ENCODE measurements around the gene RUSC1.
"Not testable (repeated sequence)": the region's sequence is repeated elsewhere in the genome, so short reads cannot be mapped to it uniquely, and the experiment has no call there.

The RUSC1 gene

DNA sequence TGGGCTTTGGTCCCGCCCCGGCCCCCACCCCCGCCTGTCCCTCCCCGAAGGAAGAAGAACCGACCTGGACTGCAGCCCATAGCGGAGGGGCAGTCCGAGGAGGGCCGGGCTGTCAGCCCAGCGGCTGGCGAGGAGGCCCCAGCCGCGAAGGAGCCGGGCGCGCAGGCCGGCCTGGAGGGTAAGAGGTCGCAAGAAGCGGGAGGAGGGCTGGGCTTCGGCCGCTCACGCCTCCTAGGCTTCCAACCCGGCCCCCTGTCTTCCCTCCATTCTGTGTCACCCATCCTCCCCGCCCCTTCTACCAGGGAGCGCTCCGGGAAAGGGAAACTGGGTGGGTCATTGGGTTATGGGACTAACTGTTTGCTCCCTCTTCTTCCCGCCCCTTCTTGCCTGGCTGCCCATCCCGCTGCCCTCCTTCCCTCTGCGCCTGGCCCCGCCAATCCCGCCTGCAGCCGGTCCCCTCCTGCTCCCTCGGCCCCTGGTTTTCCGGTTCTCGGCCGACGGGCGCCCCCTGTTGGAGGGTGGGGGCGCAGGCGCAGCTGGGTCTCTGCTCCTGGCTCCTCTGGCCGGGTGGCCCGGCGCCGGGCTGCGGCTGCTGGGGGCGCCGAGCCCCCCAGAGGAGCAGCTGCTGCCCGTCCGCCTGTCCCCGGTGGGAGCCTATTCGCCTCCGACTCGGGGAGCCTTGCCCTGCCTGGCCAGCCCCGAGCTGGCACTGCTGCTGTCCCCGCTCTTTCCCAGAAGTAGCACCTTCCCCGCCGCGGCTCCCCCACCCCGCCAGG lies 2.4 kb downstream of the RUSC1 start:
- DNase-seq (ENCODE audit: low read depth): peak; percentile 55

DNA sequence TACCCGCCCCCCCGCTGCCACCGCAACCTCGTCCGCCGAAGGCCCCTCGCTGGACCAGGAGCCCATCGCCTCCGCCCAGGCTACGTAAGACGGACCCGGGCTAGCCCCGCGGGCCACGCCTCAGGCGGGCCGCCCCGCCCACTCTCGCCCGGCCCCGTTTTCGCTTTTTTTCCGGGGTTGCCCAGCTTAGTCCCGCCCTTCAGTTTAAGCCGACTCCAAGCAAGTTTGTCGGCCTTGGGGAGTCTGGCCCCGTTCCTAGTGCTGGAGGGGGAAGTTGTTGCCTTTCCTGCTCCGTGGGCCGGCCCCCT lies 3.0 kb downstream of the RUSC1 start:
- DNase-seq (ENCODE audit: low read depth): peak; percentile 55

DNA sequence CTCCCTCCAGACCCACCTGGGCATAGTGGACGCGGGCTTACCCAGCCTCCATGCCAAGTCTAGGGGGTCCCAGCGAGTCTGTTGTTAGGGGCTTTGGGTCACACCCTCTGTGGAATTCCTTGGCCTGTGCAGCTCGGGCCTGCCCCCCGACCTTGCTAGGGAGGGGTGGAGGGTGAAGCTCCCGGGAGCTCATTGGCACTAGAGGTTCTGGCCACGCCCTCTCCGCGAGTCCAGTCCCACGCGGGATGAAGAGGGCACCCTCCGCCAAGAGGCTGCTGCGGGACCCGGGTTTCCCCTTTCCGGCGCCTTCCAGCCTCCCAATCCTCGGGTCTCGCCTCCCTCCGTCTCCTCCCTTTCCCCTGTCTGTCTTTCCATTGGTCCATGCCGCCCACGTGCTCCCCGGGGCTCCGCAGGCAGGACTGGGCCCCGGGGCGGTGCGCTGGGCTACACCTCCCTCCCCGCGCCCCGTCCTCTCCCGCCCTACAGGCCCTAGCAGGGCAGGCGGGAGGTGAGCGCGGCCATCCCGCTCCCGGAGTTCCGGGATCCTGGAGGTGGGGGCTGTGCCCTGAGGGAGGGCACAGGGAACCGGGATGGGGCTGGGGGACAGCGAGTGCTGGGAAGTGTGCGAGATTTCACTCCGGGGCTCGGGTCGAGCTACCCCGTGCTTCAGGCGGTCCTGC lies 3.5 kb downstream of the RUSC1 start:
- peak; percentile 79 for DNase-seq (ENCODE audit: low read depth)

DNA sequence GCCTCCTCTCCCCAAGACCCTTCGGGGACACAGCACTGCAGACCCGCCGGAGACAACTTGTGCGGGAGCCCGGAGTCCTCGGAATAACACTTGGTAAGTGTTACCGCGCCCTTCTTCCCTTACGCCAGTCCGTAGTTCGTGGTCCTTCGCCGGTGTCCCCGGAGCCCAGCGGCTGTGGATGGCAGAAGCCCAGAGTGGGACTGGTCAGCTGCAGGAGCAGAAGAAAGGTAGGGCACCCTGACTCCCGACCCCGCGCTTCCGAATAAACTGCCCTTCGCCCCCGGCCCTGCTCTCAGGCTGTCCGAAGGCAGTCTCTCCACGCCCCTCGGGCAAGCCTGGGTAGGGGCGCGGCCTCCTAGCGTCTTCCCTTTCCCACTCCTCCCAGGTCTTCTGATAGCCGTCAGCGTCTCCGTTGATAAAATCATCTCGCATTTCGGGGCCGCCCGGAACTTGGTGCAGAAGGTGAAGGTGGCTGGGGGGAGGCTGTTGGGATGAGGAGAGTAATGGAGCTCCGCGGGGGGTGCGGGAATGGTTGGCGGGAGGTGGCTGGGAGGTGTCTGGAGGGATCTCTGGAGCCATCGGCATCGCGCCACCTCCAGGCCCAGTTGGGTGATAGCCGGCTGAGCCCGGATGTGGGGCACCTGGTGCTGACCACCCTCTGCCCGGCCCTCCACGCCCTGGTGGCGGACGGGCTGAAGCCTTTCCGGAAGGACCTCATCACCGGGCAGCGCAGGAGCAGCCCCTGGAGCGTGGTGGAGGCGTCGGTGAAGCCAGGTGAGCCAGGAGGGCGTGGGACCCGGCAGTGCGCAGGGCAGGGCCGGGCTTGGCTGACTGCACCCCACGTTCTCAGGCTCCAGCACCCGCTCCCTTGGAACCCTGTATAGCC lies 4.3 kb downstream of the RUSC1 start:
- no peak for DNase-seq (ENCODE audit: low read depth)

DNA sequence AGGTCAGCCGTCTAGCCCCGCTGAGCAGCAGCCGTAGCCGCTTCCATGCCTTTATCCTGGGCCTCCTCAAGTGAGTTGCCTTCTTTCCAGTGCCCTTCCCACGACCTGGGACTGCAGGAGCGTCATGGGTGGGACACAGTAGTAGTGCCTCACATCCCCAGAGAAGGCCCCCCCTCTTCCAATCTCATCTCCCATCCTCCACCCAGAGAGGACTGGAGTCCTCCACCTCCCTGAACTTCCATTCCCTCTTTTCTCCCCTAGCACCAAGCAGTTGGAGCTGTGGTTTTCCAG lies 4.9 kb downstream of the RUSC1 start:
- no peak for DNase-seq (ENCODE audit: low read depth)

DNA sequence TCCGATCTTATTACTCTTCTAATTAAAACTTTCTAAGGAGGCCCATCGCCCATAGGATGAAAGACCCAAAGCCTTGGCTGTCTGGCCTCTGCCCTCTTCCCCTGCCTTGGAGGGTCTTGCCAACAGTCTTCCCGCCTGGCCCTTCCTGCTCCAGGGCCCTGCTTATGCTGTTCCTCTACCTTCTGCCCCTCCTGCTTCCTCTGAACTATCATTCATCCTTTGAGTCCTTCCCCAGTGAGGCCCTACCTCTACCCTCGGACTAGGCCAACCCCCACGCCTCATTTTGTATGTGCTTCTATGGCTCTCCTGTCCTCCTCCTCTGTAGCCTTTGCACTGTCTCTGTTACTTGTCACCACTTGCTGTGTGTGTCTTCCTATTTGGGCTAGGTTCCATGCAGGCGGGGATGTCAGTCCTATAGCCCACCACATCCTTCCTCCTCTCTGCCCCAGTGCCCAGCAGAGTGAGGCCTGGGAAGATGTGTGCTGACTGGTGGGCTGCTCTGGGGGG lies 5.4 kb downstream of the RUSC1 start:
- no peak for DNase-seq (ENCODE audit: low read depth)

DNA sequence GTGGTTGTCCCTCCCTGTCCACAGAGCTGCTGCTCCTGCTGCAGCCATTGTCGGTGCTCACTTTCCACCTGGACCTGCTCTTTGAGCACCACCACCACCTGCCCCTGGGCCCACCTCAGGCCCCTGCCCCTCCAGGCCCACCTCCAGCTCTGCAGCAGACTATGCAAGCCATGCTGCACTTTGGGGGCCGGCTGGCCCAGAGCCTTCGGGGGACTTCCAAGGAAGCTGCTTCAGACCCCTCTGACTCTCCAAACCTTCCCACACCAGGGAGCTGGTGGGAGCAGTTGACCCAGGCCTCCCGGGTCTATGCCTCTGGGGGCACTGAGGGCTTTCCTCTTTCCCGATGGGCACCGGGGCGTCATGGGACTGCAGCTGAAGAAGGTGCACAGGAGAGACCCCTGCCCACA lies 5.9 kb downstream of the RUSC1 start:
- no peak for DNase-seq (ENCODE audit: low read depth)

DNA sequence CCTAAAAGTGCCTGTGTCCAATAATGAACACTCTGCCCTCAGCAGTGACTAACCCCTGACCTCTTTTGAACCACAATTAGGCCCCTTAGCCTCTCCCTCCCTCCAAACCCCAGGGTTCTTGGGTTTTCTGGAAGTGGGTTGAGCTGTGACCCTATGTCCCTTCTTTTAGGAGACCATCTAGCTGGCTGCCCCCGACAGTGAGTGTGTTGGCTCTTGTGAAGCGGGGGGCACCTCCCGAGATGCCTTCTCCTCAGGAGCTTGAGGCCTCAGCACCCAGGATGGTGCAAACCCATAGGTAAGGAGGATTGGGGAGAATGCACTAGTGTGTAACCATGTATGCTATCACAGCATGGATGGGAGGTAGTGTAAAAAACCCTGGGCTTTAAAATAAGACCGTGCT lies 7.3 kb downstream of the RUSC1 start:
- no peak for DNase-seq (ENCODE audit: low read depth)

DNA sequence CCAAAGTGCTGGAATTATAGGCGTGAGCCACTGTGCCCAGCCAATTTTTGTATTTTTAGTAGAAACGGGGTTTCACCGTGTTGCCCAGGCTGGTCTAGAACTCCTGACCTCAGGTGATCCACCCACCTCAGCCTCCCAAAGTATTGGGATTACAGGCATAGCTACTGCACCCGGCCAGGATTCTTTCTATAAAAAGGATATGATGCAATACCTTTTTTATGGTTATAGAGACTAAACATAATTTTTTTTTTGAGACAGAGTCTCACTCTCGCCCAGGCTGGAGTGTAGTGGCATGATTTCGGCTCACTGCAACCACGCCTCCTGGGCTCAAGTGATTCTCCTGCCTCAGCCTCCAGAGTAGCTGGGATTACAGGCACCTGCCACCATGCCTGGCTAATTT lies 8.2 kb downstream of the RUSC1 start:
- DNase-seq (ENCODE audit: low read depth): not testable (repeated sequence)

DNA sequence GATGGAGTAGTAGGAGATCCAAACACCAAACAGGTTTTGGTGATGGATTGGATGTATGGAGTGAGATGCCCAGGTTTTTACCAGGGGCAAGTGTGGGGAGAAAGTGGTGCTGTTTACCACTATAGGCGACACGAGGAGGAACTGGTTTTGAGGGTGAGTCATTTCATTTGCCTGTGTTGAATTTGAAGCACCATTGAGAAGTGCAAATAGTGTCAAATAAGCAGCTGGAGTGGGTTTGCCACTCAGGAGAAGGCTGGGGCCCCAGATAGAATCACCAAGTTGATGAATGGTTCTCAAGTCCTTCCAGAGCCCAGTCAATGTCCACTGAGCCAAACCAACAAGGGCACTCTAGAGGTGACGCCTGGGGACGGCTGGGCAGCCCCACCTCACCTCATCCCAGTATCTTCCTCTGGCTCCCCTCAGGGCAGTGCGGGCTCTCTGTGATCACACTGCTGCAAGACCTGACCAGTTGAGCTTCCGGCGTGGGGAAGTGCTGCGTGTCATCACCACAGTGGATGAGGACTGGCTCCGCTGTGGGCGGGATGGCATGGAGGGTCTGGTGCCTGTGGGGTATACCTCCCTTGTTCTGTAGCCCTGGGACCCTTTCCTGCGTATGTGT lies 9.4 kb downstream of the RUSC1 start:
- DNase-seq (ENCODE audit: low read depth): no peak

DNA sequence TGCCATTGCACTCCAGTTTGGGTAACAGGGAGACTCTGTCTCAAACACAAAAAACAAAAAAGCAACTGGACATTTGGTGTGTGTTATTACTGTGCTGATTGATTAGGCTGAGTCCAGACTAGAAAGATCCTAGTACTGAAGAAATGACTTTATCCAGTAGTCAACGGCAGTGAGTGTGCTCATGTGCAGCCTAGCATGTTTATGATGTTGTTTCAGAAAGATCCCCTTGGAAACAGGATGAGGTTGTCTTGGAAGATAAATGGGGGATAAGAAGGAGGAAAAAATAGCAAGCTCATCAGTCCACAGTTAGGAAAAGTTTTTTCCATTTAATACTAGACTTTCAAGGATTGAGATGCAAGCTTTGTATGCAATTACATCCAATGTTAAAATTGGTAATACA lies 14.3 kb downstream of the RUSC1 start:
- DNase-seq (ENCODE audit: low read depth): no peak

DNA sequence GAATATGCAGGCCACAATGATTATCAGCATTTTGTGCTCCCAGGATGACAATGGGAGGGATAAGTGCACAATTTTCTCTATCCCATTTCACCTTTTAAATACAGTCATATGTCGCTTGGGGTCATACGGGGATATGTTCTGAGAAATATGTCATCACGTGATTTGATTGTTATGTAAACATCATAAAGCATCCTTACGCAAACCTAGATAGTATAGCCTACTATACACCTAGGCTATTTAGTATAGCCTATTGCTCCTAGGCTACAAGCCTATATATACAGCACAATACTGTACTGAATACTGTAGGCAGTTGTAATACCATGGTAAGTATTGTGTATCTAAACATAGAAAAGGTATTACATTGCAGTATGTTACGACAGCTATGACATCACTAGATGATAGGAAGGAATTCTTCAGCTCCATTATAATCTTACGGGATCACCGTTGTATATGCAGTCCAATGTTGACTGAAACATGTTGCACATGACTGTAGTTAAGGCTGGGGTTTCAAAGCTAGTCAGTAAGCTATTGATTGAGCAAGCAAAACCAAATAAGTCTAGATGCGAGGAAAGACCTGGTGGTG lies 18.9 kb downstream of the RUSC1 start:
- DNase-seq (ENCODE audit: low read depth): no peak

DNA sequence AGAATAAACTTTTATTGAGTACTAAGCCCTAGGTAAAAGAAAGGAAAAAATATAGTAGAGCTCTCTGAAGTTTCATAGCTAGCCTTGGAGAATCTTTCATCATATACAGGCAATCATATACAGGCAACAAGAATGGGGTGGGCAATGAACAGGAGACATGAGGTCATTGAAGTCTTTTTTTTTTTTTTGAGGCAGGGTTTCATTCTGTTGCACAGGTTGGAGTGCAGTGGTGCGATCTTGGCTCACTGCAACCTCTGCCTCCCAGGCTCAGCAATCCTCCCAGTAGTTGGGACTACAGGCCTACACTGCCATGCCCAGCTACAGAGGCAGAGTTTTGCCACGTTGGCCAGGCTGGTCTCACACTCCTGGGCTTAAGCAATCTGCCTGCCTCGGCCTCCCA lies 22.1 kb downstream of the RUSC1 start:
- no peak for DNase-seq (ENCODE audit: low read depth)

DNA sequence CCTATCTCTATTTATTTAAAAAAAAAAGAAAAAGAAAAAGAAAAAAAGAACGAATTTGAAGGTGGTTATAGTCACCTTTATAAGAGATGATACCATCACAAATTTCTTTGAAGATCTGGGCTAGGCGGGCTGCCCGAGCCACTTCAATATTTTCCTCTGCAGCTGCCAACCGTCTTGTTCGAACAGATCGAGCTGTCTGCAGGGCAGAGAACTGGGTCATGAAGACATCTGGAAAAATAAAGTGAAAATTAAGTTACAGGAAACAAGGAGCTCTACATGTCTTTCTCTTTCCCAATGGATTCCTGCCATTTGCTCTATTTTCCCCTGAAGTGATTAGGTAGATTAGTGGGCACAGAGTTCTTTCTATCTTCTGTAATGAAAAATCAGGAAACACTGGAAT lies 31.9 kb downstream of the RUSC1 start:
- no peak for DNase-seq (ENCODE audit: low read depth)

DNA sequence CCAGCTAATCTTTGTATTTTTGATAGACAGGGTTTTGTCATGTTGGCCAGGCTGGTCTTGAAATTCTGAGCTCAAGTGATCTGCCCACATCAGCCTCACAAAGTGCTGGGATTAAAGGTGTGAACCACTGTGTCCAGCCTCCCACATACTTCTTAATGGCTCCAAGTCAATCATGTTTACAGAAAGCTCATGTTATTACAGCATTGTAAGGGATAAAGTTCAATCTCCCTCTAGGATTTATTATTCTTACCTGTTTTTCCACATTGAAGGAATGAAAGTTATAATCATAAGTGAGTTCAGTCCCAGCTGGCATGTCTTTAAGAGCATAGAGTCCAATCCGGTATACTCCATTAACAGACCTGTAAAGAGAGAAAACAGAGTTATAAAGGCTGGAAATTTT lies 39.4 kb downstream of the RUSC1 start:
- no peak for DNase-seq (ENCODE audit: low read depth)

DNA sequence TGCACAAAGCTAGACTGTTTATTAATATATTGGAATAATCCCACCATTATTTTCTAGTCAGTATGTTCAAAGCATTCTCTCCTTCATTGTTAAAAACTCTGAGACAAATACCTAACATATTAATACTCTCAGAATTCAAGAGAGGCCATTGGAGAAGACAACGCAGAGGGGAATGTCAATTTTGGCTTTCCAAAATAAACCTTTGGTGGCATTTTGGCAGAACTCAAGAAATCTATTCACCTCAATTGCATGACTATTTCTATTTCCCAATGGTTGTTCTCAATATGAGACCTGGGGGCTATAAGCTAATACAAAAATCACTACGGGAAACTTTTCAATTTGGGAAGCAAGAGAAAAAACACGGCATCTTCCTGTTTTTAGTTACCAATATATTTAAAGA lies 58.5 kb downstream of the RUSC1 start:
- DNase-seq (ENCODE audit: low read depth): no peak

DNA sequence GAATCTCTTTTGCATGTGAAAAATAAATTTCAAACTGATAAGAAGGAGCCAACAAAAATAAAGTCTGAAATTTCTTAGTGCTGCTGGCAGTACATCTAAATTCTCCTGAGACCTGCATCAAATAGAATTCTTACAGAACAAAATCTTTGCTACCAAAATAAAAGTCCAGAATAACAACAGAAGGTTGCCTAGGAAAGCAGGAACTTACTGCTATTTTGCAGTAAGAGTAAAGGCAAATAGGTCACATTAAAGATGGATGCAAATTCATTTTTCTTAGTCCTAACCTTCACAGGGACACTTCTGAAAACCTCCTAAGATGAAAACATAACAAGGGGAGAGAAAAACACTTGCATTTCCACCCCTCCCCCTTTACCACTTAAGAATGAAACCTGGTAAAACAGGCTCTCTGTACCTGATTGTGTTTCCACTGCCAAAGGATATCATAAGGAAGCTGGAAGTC lies 59.0 kb downstream of the RUSC1 start:
- peak; percentile 22 for DNase-seq (ENCODE audit: low read depth)
